CD4-positive, alpha-beta T cell treated with Interleukin-6 at 100 ng/mL for 8 hours (primary cell): Measurements from ENCODE around the gene RPGR.

Experiments used
- DNase-seq: peaks from one replicate; pipeline ENCODE4 v3.0.0-alpha.2; 2020; ENCODE audit warnings: mixed read lengths, low spot score

The RPGR gene

GRCh38 chrX:38327775-38328081 lies 419 bp upstream of the RPGR start:
- DNase-seq, result no peak

- no peak for DNase-seq
Measured at GRCh38 chrX:38326086-38326485, 1.2 kb downstream of the RPGR start.

- DNase-seq, result no peak
Measured at GRCh38 chrX:38320819-38321218, 6.5 kb downstream of the RPGR start.

- DNase-seq, result no peak
Measured at GRCh38 chrX:38318606-38319005, 8.7 kb downstream of the RPGR start.

GRCh38 chrX:38318196-38318595 lies 9.1 kb downstream of the RPGR start:
- DNase-seq, result no peak

GRCh38 chrX:38315186-38315585 lies 12.1 kb downstream of the RPGR start:
- DNase-seq, result no peak

GRCh38 chrX:38313190-38313589 lies 14.1 kb downstream of the RPGR start:
- no peak for DNase-seq

- DNase-seq, result no peak
Measured at GRCh38 chrX:38312436-38312835, 14.9 kb downstream of the RPGR start.

GRCh38 chrX:38311743-38312142 lies 15.6 kb downstream of the RPGR start:
- no peak for DNase-seq

GRCh38 chrX:38305971-38306370 lies 21.3 kb downstream of the RPGR start:
- DNase-seq, result no peak

GRCh38 chrX:38304010-38304409 lies 23.3 kb downstream of the RPGR start:
- no peak for DNase-seq

GRCh38 chrX:38293741-38294140 lies 33.6 kb downstream of the RPGR start:
- DNase-seq, result no peak

- DNase-seq, result no peak
Measured at GRCh38 chrX:38287674-38288073, 39.6 kb downstream of the RPGR start.

GRCh38 chrX:38285649-38286048 lies 41.7 kb downstream of the RPGR start:
- no peak for DNase-seq

- no peak for DNase-seq
Measured at GRCh38 chrX:38282049-38282448, 45.3 kb downstream of the RPGR start.

GRCh38 chrX:38279188-38279587 lies 48.1 kb downstream of the RPGR start:
- DNase-seq, result no peak

GRCh38 chrX:38278682-38279081 lies 48.6 kb downstream of the RPGR start:
- no peak for DNase-seq

GRCh38 chrX:38277802-38278201 lies 49.5 kb downstream of the RPGR start:
- no peak for DNase-seq

- DNase-seq, result no peak
Measured at GRCh38 chrX:38277136-38277535, 50.2 kb downstream of the RPGR start.

- no peak for DNase-seq
Measured at GRCh38 chrX:38276089-38276488, 51.2 kb downstream of the RPGR start.

GRCh38 chrX:38275615-38276014 lies 51.7 kb downstream of the RPGR start:
- no peak for DNase-seq

- DNase-seq, result no peak
Measured at GRCh38 chrX:38273453-38273852, 53.9 kb downstream of the RPGR start.

- no peak for DNase-seq
Measured at GRCh38 chrX:38271154-38271716, 56.1 kb downstream of the RPGR start.

GRCh38 chrX:38268011-38268410 lies 59.3 kb downstream of the RPGR start:
- no peak for DNase-seq
